SW480 (cell line): ENCODE data around the gene FXYD1.

ENCODE experiments used
- DNase-seq: peaks from one replicate; pipeline ENCODE4 v3.0.0-alpha.2; 2016; ENCODE audit warnings: low spot score

The FXYD1 gene

DNA sequence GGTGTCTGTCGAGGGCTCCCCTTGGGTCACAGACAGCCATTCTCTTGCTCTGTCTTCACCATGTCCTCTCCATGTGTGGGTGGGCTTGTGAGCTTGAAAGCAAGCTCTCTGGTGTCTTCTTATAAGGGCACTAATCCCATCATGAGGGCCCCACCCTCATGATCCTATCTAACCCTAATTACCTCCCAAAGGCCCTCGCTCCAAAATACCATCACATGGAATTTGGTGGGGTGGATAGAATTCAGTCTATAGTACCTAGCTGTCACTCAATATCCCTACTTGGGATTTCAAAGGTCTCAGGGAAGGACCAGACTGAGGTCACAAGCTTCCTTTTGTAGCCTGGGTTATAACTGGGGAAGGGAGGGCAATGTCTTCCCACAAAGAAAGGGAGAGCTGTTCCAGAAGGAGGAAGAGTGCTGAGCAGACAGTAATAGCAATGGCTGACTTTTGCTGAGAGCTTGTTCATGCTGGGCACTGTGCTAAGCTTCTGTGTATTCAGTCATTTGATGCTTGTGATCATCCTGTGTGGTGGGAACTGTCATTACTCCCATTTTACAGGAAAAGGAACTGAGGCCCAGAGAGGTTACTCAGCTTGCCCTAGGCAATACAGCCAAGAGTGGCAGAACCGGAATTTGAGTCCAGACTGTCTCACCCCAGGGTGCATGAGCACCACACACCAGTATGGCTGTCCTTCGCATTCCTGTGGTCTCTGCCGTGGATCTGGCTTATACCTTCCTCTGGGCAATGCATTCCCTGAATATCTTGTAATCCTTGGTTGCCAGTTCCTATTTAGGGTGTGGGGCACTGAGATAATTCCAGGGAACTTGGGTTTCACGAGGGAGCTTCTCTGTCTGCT lies 24.1 kb downstream of the FXYD1 start:
- peak; percentile 68 for DNase-seq

DNA sequence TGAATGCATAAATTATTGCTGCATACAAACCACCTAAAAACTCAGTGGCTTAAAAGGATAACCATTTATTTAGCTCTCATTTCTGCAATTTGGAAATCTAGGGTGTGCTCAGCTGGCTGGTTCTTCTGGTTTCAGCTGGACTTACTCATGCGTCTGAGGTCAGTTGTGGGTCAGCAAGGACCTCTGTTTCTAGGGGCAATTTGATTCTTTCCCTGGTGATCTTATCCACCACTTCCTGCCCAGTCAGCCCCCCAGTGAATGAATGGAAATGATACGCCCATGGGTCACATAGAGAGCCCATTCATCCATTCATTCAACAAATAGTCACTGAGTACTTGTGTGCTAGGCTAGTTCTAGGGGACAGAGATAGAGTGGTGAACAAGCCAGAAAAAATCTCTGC lies 25.8 kb downstream of the FXYD1 start:
- DNase-seq, result peak; percentile 74

DNA sequence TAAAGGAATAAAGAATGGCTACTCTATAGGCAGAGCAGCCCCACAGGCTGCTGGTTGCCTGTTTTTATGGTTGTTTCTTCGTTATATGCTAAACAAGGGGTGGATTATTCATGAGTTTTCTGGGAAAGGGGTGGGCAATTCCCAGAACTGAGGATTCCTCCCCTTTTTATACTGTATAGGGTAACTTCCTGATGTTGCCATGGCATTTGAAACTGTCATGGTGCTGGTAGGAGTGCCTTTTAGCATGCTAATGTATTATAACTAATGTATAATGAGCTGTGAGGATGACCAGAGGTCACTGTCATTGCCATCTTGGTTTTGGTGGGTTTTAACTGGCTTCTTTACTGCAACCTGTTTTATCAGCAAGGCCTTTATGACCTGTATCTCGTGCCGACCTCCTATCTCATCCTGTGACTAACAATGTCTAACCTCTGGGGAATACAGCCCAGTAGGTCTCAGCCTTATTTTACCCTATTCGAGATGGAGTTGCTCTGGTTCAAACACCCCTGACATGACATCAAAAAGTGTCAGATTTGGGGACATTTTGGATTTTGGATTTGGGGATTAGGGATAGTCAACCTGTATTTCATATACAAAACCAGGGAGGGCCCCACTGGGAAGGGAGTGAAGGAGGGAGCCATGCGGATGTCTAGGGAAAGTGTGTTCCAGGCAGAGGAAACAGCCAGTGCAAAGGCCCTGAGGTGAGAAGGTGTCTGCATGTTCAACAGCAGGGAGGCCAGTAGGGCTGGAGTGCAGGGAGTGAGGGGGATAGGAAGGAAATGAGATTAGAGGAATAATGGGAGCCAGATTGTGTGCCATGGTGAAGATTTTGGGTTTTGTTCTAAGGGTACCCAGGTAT lies 26.8 kb downstream of the FXYD1 start:
- DNase-seq, result no peak

DNA sequence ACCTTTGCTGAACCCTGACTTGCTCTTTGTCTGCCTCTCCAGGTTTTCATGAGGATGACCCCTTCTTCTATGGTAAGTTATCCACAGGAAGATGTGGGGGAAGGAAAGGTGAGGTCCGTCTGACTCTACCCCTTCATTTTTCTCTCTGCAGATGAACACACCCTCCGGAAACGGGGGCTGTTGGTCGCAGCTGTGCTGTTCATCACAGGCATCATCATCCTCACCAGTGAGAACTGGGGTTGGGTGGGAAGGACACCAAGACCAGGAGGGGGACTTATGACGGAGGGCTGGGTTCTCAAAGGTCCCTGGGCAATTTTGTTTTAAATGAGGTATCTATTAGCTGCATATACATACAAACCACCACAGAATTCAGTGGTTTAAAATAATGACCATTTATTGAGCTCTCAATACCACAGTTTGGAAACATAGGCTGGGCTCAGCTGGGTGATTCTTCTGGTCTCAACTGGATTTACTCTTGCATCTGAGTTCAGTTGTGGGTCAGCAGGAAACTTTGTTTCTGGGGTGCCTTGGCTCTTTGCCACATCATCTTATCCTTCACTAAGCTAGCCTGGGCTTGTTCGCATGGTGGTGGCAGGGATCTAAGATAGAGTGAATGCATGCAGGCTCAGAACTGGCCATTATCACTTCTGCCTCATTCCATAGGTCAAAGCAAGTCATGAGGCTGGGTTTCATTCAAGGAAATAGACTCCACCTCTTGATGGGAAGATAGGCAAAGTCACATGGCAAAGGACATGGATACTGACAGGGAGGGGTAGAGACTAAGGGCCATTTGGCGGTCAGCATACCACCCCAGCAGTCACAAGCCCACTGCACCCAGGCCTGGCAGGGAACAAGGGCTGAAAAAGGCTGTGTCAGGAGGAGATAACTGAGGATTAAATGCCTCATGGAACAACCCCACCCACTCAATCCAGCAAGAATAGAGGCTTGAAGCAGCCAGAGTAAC lies 27.8 kb downstream of the FXYD1 start:
- no peak for DNase-seq

DNA sequence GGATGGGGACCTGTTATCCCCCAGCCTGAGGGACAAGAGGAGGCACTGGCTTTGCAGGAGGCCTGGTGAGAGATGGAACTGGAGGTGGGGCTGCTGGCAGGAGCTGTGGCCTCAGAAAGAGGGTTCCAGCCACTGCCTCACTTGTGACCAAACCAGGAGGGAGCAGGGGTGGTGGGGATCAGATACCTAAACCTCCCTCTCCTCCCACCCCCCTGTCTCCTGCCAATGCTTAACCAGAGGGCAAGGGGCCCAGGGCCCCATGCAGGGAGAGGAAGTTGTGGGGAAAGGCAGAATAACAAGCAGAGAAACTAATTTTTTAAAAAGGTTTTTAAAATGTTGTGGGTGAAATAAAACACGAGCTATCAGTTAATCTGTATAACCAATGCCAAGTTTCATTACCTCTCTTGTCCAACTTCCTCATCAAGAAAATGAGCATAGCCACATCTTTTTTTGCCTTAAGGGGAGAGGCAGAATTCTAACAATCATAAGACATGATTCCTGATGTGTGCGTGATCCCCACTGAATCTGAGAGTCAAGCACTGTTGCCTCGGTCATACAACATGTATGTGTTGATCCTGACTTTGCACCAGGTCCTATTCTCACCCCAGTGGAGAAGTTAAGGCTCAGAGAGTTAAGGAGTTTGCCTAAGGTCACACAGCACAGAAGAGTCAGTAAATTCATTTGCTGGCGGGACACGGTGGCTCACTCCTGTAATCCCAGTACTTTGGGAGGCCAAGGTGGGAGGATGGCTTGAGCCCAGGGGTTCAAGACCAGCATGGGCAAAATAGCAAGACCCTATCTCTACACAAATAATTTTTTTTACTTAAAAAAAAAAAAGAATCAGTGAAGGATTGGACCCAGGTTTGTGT lies 28.9 kb downstream of the FXYD1 start:
- DNase-seq, result no peak

DNA sequence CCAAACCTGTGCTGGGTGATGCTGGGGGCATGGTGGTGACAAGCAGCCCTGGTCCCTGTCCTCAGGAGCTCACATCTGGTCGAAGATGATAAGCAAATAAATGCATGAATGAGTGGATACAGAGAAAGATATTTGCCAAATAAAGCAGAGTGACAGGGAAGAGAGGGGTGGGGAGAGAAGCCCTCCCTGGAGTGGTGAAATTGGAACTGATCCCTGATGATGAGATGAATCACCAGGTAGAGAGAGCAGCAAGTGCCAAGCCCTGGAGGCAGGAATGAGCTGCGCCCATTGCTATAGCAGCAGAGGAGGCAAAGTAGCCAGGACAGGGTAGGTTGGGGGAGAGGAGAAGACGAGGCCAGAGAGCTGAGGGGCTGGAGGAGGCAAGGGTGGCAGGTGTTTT lies 29.6 kb downstream of the FXYD1 start:
- no peak for DNase-seq

DNA sequence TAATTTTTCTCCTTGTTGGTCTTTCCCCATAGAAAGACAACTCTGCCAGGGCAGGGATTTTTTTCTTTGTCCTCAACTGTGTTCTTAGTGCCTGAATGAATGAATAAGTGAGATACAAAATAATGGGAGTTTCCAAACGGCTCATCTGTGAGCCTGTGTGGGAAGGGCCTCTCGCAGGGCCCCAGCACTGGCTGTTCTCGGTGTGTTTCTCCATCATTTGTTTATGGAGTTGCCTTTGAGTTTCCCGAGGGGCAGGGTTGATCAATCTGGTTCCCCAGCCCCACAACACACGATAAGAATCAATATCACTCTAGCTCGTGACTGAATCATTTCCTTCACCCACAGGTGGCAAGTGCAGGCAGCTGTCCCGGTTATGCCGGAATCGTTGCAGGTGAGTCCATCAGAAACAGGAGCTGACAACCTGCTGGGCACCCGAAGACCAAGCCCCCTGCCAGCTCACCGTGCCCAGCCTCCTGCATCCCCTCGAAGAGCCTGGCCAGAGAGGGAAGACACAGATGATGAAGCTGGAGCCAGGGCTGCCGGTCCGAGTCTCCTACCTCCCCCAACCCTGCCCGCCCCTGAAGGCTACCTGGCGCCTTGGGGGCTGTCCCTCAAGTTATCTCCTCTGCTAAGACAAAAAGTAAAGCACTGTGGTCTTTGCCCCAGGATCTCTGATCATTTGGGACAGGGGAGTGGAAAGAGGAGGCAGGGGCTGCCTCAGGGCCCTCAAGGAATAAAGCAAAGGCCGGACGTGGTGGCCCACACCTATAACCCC lies 30.8 kb downstream of the FXYD1 start:
- no peak for DNase-seq

DNA sequence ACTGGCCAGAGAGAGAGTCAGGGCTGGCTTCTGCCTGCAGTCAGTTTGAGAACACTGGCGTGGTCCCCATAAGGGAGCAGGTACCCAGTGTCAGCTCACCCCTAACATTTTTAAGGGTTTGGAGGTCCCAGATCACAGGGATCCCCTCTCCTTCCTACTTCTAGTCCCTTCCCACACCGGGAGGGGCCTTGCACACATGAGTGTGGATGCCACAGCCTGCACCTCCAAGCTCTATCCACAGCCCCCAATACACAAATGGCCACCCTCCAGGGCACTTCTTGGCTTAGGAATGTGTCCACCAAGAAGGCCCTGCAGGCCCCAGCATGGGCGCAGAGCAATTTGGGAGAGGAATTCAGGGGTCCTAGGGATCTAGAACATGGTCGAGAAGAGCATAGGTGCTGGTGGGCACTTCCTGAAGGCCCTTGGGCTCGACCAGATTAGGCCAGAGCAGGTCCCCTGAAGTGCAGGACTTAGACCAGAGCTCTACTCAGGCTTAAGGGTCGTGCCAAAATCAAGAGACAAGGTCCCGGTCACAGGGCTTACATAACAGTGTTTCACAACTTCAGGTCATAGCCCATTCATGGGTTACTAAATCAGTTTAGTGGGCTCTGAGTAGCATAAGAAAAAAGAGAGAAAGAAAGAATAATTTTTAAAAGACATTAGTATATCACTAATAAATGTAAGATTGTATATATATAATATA lies 31.9 kb downstream of the FXYD1 start:
- no peak for DNase-seq

DNA sequence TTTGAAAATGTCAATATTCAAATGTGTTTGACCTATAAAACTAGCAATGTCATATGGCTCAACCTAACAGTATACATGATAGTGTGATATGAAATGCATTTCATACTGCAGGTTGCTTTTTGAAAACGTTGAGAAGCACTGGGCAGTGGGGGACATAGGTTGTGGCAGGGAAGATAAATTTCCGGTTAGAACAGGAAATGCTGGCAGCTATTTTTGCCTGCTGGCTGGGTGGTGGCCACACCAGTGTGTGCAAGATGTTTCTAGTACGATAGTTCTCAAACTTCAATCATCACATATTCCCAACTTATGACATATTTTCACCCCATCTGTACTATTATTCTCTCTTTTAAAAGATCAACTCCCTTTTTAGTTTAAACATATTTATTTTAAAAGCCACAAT lies 33.1 kb downstream of the FXYD1 start:
- no peak for DNase-seq

- no peak for DNase-seq
These were observed 35.6 kb downstream of the FXYD1 start for GRCh38 chr19:35174226-35174625.

DNA sequence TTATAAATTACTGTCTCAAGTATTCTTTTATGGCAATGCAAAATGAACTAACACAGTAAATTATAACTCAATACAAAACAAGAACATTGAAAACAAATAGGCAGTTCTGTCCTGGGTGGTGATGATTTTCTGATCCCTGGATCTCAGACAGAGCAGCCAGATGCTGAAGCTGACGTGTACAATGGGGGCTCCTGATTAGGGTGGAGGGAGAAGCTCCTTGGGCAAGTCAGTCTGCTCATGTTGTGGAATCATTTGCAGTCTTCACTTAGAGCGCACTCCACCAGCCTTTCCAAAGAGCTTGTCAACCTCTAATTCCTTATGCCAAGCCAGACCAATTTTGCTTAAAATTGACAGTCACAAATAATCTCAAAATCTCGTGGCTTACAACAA lies 37.6 kb downstream of the FXYD1 start:
- no peak for DNase-seq

DNA sequence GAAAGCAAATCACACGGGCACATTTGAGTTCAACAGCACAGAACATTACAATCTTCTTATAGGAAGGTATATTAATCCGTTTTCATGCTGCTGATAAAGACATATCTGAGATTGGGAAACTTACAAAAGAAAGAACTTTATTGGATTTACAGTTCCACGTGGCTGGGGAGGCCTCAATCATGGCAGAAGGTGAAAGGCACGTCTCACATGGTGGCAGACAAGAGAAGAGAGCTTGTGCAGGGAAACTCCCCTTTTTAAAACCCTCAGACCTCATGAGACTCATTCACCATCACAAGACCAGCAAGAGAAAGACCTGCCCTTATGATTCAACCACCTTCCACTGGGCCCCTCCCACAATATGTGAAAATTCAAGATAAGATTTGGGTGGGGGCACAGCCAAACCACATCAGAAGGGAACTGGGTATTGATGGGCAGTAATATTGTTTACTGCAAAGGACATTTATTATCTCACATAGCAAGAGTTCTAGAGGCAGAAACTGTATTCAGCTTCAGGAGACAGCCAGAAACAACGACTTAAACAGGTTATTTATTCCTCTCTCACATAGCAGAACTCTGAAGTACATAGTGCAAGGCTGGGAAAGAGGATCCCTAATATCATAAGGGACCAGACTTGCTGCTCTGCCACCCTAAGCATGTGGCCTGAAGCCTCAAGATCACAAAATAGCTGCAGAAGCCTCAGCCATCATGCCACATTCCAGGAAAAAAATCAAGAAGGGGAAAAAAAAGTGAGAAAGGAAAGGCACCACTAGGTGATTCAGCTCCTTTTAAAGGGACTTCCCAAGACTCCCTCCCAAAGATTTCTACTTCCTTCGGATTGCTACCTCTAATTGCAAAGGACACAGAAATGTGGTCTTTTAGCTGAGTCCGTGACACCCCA lies 39.0 kb downstream of the FXYD1 start:
- no peak for DNase-seq

GRCh38 chr19:35178701-35179100 lies 40.1 kb downstream of the FXYD1 start:
- no peak for DNase-seq

GRCh38 chr19:35179830-35180229 lies 41.2 kb downstream of the FXYD1 start:
- no peak for DNase-seq

DNA sequence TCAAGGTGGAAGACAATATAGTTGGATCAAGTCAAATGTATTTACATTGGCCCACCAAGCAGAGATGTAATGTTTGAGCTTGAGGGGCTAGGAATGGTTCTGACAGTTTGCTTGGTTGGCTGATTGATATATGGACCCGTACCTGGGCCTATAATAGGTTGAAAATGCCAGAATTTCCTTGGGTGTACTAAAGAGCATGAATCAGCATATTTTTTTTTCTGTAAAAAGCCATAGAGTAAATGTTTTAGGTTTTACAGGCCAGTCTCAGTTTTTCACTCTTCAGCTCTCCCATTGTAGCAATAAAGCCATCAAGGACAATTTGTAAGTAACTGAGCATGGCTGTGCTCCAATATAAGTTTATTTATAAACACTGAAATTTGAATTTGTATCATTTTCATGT lies 42.8 kb downstream of the FXYD1 start:
- no peak for DNase-seq

- DNase-seq, result no peak
These were observed 45.6 kb downstream of the FXYD1 start for GRCh38 chr19:35184267-35184666.

- DNase-seq, result no peak
These were observed 46.3 kb downstream of the FXYD1 start for GRCh38 chr19:35184884-35185283.
